GM19452 (cell line): Measurements from ENCODE around the gene KRTAP4-8.
"Not testable (repeated sequence)": the region's sequence is repeated elsewhere in the genome, so short reads cannot be mapped to it uniquely, and the experiment has no call there.

ENCODE experiments used
- ATAC-seq: cut with Tn5 transposase; IDR thresholded peaks from one replicate; pipeline ENCODE4 v1.9.1; 2021; ENCODE audit not compliant: unreplicated experiment

The KRTAP4-8 gene

GRCh38 chr17:41098042-41098441 is at the start of gene KRTAP4-8:
Gene KRTAP4-8 (minus strand): TSS chr17:41098142. CDS start chr17:41098084, 58 bp downstream.
- no peak for ATAC-seq

GRCh38 chr17:41145261-41145660 is 47.3 kb upstream of the KRTAP4-8 start:
- ATAC-seq, result no peak

GRCh38 chr17:41144846-41145245 is 46.9 kb upstream of the KRTAP4-8 start:
- no peak for ATAC-seq

GRCh38 chr17:41141361-41141760 is 43.4 kb upstream of the KRTAP4-8 start:
- ATAC-seq, result no peak

GRCh38 chr17:41140360-41141131 is 42.6 kb upstream of the KRTAP4-8 start, which contains the start of gene KRTAP4-6:
Gene KRTAP4-6 (minus strand): TSS chr17:41140544. CDS start chr17:41140487, 57 bp downstream.
- ATAC-seq, result no peak

- ATAC-seq, result not testable (repeated sequence)
Measured at GRCh38 chr17:41139865-41140264, 41.9 kb upstream of the KRTAP4-8 start.

GRCh38 chr17:41133880-41134735 is 36.2 kb upstream of the KRTAP4-8 start:
- no peak for ATAC-seq

- ATAC-seq, result no peak
Measured at GRCh38 chr17:41131979-41132378, 34.0 kb upstream of the KRTAP4-8 start.

GRCh38 chr17:41127371-41127770 is 29.4 kb upstream of the KRTAP4-8 start:
- ATAC-seq, result no peak

- ATAC-seq, result no peak
Measured at GRCh38 chr17:41126412-41126811, 28.5 kb upstream of the KRTAP4-8 start.

GRCh38 chr17:41125064-41125463 is 27.1 kb upstream of the KRTAP4-8 start:
- ATAC-seq, result no peak

- ATAC-seq, result not testable (repeated sequence)
Measured at GRCh38 chr17:41123991-41124371, 26.0 kb upstream of the KRTAP4-8 start, which contains the start of gene KRTAP4-12. Gene KRTAP4-12 (minus strand): TSS chr17:41124182. CDS start chr17:41124122, 60 bp downstream.

GRCh38 chr17:41123292-41123990 is 25.5 kb upstream of the KRTAP4-8 start:
- ATAC-seq, result not testable (repeated sequence)

GRCh38 chr17:41121742-41122141 is 23.8 kb upstream of the KRTAP4-8 start:
- ATAC-seq, result no peak

GRCh38 chr17:41119696-41120690 is 22.1 kb upstream of the KRTAP4-8 start:
- not testable (repeated sequence) for ATAC-seq

GRCh38 chr17:41118721-41119120 is 20.8 kb upstream of the KRTAP4-8 start:
- no peak for ATAC-seq

GRCh38 chr17:41117846-41118386 is 20.0 kb upstream of the KRTAP4-8 start, which contains the start of gene KRTAP4-11:
Gene KRTAP4-11 (minus strand): TSS chr17:41118373. CDS start chr17:41118315, 58 bp downstream.
- ATAC-seq, result not testable (repeated sequence)

- no peak for ATAC-seq
Measured at GRCh38 chr17:41116297-41116696, 18.4 kb upstream of the KRTAP4-8 start.

GRCh38 chr17:41111151-41111885 is 13.4 kb upstream of the KRTAP4-8 start:
- no peak for ATAC-seq
